HG02588 (cell line): ENCODE measurements around the gene EPB41.
"Not testable (repeated sequence)": the region's sequence is repeated elsewhere in the genome, so short reads cannot be mapped to it uniquely, and the experiment has no call there.

Source experiments
- ATAC-seq: cut with Tn5 transposase; IDR thresholded peaks from one replicate; pipeline ENCODE4 v1.9.1; 2021; ENCODE audit warnings: mild to moderate bottlenecking, moderate library complexity; ENCODE audit not compliant: unreplicated experiment

Gene EPB41

GRCh38 chr1:28914228-28915030, at the start of gene EPB41:
EPB41 (plus strand) TSS chr1:28914569; CDS start chr1:28987438, 72,869 bp downstream.
- ATAC-seq = peak; percentile 84

GRCh38 chr1:28864695-28865094, 49.7 kb upstream of the EPB41 start:
- no peak for ATAC-seq

GRCh38 chr1:28865997-28866650, 48.2 kb upstream of the EPB41 start:
- ATAC-seq = no peak

GRCh38 chr1:28867850-28868249, 46.5 kb upstream of the EPB41 start:
- ATAC-seq = no peak

GRCh38 chr1:28869952-28870351, 44.4 kb upstream of the EPB41 start:
- ATAC-seq = no peak

- no peak for ATAC-seq
Observed at GRCh38 chr1:28871631-28872401, 42.6 kb upstream of the EPB41 start.

GRCh38 chr1:28875134-28875533, 39.2 kb upstream of the EPB41 start:
- not testable (repeated sequence) for ATAC-seq

GRCh38 chr1:28877132-28877781, 37.1 kb upstream of the EPB41 start:
- ATAC-seq = no peak

- no peak for ATAC-seq
Observed at GRCh38 chr1:28878796-28879195, 35.6 kb upstream of the EPB41 start.

GRCh38 chr1:28882009-28882628, 32.2 kb upstream of the EPB41 start:
- no peak for ATAC-seq

GRCh38 chr1:28883242-28883616, 31.1 kb upstream of the EPB41 start:
- no peak for ATAC-seq

- no peak for ATAC-seq
Observed at GRCh38 chr1:28885472-28885877, 28.9 kb upstream of the EPB41 start.

GRCh38 chr1:28885977-28886730, 28.2 kb upstream of the EPB41 start:
- ATAC-seq = no peak

GRCh38 chr1:28886731-28887418, 27.5 kb upstream of the EPB41 start:
- ATAC-seq = peak; percentile 68

GRCh38 chr1:28887419-28887834, 26.9 kb upstream of the EPB41 start:
- ATAC-seq = no peak

- ATAC-seq = no peak
Observed at GRCh38 chr1:28887835-28888682, 26.3 kb upstream of the EPB41 start.

- no peak for ATAC-seq
Observed at GRCh38 chr1:28888915-28889314, 25.5 kb upstream of the EPB41 start.

- no peak for ATAC-seq
Observed at GRCh38 chr1:28889357-28889756, 25.0 kb upstream of the EPB41 start.
